DND-41 (cell line): ENCODE measurements around the gene GDA.

Experiments used
- CTCF ChIP-seq: IDR thresholded peaks from 2 replicates; pipeline ENCODE4 v1.5.1; 2012; ENCODE audit warnings: borderline replicate concordance, low read length, moderate library complexity, mild to moderate bottlenecking; ENCODE audit not compliant: poor library complexity, severe bottlenecking; ENCODE audit errors: extremely low read depth
- EZH2 ChIP-seq: IDR thresholded peaks from 3 replicates; pipeline ENCODE4 v1.6.1; 2012; ENCODE audit warnings: borderline replicate concordance, low read depth, mild to moderate bottlenecking, moderate library complexity, low read length, inconsistent platforms; ENCODE audit not compliant: severe bottlenecking

- TF ChIP-seq CTCF (peak; percentile 80), EZH2 (no peak)
Observed at GRCh38 chr9:72271613-72272478, 122.6 kb downstream of the GDA start.
